Calu3 (cell line): ENCODE data around the gene SMCP. TPM values are rescaled to one million over a fixed set of nuclear protein-coding genes. Genes with fewer than 3 reads are reported as not detected.

Source experiments
- BruUV-seq: library from RNA; stranded (reverse); fragments of 400-500 nt; replicated peaks from 2 replicates; lab custom pipeline; 2021; lab: Mats Ljungman, UMichigan
- CTCF ChIA-PET: fragments of 300-600 bp; sonication (Branson Sonifier 250); formaldehyde crosslinking; loops from one replicate; lab custom pipeline; 2022; ENCODE audit warnings: antibody characterized with exemption; lab: Charles Lee
- DNase-seq: peaks from one replicate; pipeline ENCODE4 v3.0.0; 2022
- H3K27ac Mint-ChIP-seq: one replicate; pipeline ENCODE4 v1.8.0; 2022; ENCODE audit warnings: mixed read lengths; ENCODE audit not compliant: unreplicated experiment
- H3K27me3 Mint-ChIP-seq: one replicate; pipeline ENCODE4 v1.8.0; 2022; ENCODE audit warnings: mixed read lengths; ENCODE audit not compliant: unreplicated experiment
- H3K36me3 Mint-ChIP-seq: one replicate; pipeline ENCODE4 v1.8.0; 2022; ENCODE audit warnings: mild to moderate bottlenecking, moderate library complexity, mixed read lengths; ENCODE audit not compliant: insufficient read depth, unreplicated experiment
- H3K4me1 Mint-ChIP-seq: one replicate; pipeline ENCODE4 v1.8.0; 2022; ENCODE audit warnings: mild to moderate bottlenecking, low read depth, mixed read lengths; ENCODE audit not compliant: unreplicated experiment
- H3K4me3 Mint-ChIP-seq: one replicate; pipeline ENCODE4 v1.8.0; 2022; ENCODE audit warnings: mild to moderate bottlenecking, low read depth, moderate library complexity, mixed read lengths; ENCODE audit not compliant: unreplicated experiment
- H3K9me3 Mint-ChIP-seq: one replicate; pipeline ENCODE4 v1.8.0; 2022; ENCODE audit warnings: low read depth, mixed read lengths; ENCODE audit not compliant: unreplicated experiment
- CTCF ChIP-seq: fragments of 200-600 bp; IDR thresholded peaks from one replicate; pipeline ENCODE4 v1.8.0; 2022; ENCODE audit warnings: antibody characterized with exemption; ENCODE audit not compliant: unreplicated experiment
- intact Hi-C: fragments of 100-400 bp; cut with micrococcal nuclease; formaldehyde crosslinking; loops from one replicate; pipeline ENCODE4 v1.10.0; 2022; ENCODE audit not compliant: unreplicated experiment
- total RNA-seq: library from RNA; stranded (reverse); gene quantifications from 2 replicates; pipeline ENCODE4 v1.2.3, GENCODE V29; 2022

Gene SMCP
- total RNA-seq, 1 experiment from 2014 or later, result not detected

DNA sequence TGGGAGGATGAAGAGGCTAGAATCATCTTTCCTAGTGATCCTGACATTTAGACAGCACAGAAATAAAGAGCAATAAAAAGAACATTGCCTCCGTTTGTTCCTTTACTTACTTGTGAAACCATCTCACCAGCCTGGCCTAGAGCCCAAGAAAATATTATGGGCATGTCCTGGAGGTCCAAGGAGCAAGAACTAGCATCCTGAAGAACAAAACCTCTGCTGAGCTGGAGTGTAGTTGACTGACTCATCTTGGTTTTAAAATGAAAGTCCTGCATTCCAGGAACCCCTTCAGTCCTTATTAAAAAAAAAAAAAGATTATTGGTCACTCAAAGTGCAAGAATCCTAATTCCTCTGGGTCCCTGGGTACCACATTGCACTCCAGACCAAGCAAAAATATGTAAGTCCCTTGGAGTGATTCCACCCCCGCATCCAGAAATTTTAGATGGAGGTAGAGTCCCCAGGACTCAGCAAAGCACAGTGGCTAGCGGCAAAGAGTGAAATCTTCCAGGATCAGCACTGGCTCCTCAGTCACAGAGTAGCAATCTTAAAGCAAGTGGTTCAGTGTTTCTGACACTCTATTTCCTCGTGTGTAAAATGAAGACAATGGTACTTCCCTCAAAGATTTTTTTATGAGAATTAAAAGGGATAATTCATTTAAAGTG, 7.0 kb downstream of the SMCP start:
- no peaks in the 10 kb centered on the region for H3K4me1 Mint-ChIP-seq
- H3K27ac Mint-ChIP-seq, result no peak overlapping the region
- DNase-seq, result no peak

GRCh38 chr1:152886085-152886484, 8.0 kb downstream of the SMCP start:
- no peak overlapping the region for H3K4me3 Mint-ChIP-seq
- H3K27me3 Mint-ChIP-seq, result peaks cover 31% of the 10 kb centered on the region
- CTCF ChIA-PET, result no interaction called here
- intact Hi-C loops, result no loop called here
- no TSS peak for BruUV-seq
- no peak for DNase-seq
- no peak overlapping the region for H3K27ac Mint-ChIP-seq
- H3K9me3 Mint-ChIP-seq, result no peaks in the 10 kb centered on the region
- TF ChIP-seq CTCF, result no peak
- no peaks in the 10 kb centered on the region for H3K4me1 Mint-ChIP-seq
- H3K36me3 Mint-ChIP-seq, result no peaks in the 10 kb centered on the region

More for the DNA sequence above, 7.0 kb downstream of the SMCP start:
- BruUV-seq, result no TSS peak
- no peaks in the 10 kb centered on the region for H3K9me3 Mint-ChIP-seq
- CTCF ChIA-PET, result interaction anchor here (0.6 kb wide), 1 partner anchor 1037 kb away, joined by 5 read pairs; no protein-coding TSS in a partner anchor
- no peak overlapping the region for H3K4me3 Mint-ChIP-seq
- intact Hi-C loops, result no loop called here
- H3K36me3 Mint-ChIP-seq, result no peaks in the 10 kb centered on the region
- no peak for TF ChIP-seq CTCF
- H3K27me3 Mint-ChIP-seq, result peaks cover 25% of the 10 kb centered on the region

GRCh38 chr1:152886758-152887409, 8.8 kb downstream of the SMCP start:
- no peak overlapping the region for H3K4me3 Mint-ChIP-seq
- no peak for DNase-seq
- BruUV-seq, result no TSS peak
- TF ChIP-seq CTCF, result no peak
- H3K27me3 Mint-ChIP-seq, result peaks cover 31% of the 10 kb centered on the region
- intact Hi-C loops, result no loop called here
- no peaks in the 10 kb centered on the region for H3K4me1 Mint-ChIP-seq
- H3K9me3 Mint-ChIP-seq, result no peaks in the 10 kb centered on the region
- CTCF ChIA-PET, result no interaction called here
- H3K36me3 Mint-ChIP-seq, result no peaks in the 10 kb centered on the region
- no peak overlapping the region for H3K27ac Mint-ChIP-seq

DNA sequence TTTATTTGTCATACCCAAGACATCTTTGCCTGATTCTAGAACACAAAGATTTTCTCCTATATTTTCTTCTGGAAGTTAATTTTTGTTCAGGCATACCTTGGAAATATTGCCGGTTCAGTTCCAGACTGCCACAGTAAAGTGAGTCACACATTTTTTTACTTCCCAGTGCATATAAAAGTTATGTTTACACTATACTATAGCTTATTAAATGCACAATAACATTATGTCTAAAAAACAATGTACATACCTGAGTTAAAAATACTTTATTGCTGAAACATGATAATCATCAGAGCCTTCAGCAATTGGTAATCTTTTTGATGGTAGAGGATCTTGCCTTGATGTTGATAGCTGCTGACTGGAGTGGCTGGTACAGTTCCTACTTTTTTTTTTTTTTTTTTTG, 10.0 kb downstream of the SMCP start:
- H3K27ac Mint-ChIP-seq, result no peak overlapping the region
- H3K27me3 Mint-ChIP-seq, result peaks cover 32% of the 10 kb centered on the region
- BruUV-seq, result no TSS peak
- no peak for DNase-seq
- TF ChIP-seq CTCF, result no peak
- no peaks in the 10 kb centered on the region for H3K9me3 Mint-ChIP-seq
- no peak overlapping the region for H3K4me3 Mint-ChIP-seq
- no peaks in the 10 kb centered on the region for H3K4me1 Mint-ChIP-seq
- H3K36me3 Mint-ChIP-seq, result no peaks in the 10 kb centered on the region
- CTCF ChIA-PET, result interaction anchor here (1.4 kb wide), 1 partner anchor 9 kb away, joined by 4 read pairs; no protein-coding TSS in a partner anchor
- intact Hi-C loops, result no loop called here
